GM12891 (cell line): ENCODE results near the gene ST6GALNAC3.

ENCODE experiments used
- DNase-seq: peaks from one replicate; pipeline ENCODE4 v3.0.0; 2011; ENCODE audit warnings: low spot score; ENCODE audit not compliant: insufficient read length
- FAIRE-seq: peaks from 2 replicates; lab custom pipeline; 2011; peaks lifted over from hg19 to GRCh38; lab: Jason Lieb, UNC
- PAX5 ChIP-seq: IDR thresholded peaks from 2 replicates; pipeline ENCODE4 v1.6.1; 2011; ENCODE audit warnings: low read length, moderate library complexity, mild to moderate bottlenecking; ENCODE audit not compliant: insufficient read depth, severe bottlenecking
- POLR2A ChIP-seq: IDR thresholded peaks from 2 replicates; pipeline ENCODE4 v1.6.1; 2011; ENCODE audit warnings: low read depth, low read length, control low read depth
- POLR2AphosphoS5 ChIP-seq: IDR thresholded peaks from 2 replicates; pipeline ENCODE4 v1.6.1; 2011; ENCODE audit warnings: low read depth, low read length, control low read depth
- POU2F2 ChIP-seq: IDR thresholded peaks from 2 replicates; pipeline ENCODE4 v1.6.1; 2011; ENCODE audit warnings: low read depth, mild to moderate bottlenecking, control low read depth, low read length, moderate library complexity
- SPI1 ChIP-seq: IDR thresholded peaks from 2 replicates; pipeline ENCODE4 v1.6.1; 2011; ENCODE audit warnings: low read depth, low read length, control low read depth
- TAF1 ChIP-seq: IDR thresholded peaks from 2 replicates; pipeline ENCODE4 v1.6.1; 2011; ENCODE audit warnings: low read depth, low read length, control low read depth

Gene ST6GALNAC3

GRCh38 chr1:76677416-76678405, 603.2 kb downstream of the ST6GALNAC3 start:
- no peak for TF ChIP-seq POU2F2
- no peak for TF ChIP-seq POLR2AphosphoS5
- TF ChIP-seq PAX5, result no peak
- no peak for TF ChIP-seq TAF1
- no peak for DNase-seq
- no peak for FAIRE-seq

- TF ChIP-seq POU2F2, result no peak
- TF ChIP-seq POLR2A, result no peak
- TF ChIP-seq PAX5, result no peak
- TF ChIP-seq SPI1, result no peak
- TF ChIP-seq POLR2AphosphoS5, result no peak
- no peak for TF ChIP-seq TAF1
- FAIRE-seq, result no peak
- DNase-seq, result no peak
Observed at GRCh38 chr1:76679534-76680152, 605.1 kb downstream of the ST6GALNAC3 start.

- TF ChIP-seq POLR2AphosphoS5, result no peak
- no peak for TF ChIP-seq POU2F2
- no peak for DNase-seq
- FAIRE-seq, result no peak
Observed at GRCh38 chr1:76680651-76681050, 606.1 kb downstream of the ST6GALNAC3 start.

GRCh38 chr1:76682138-76682537, 607.6 kb downstream of the ST6GALNAC3 start:
- FAIRE-seq, result no peak
- TF ChIP-seq POLR2A (no peak), POU2F2 (no peak), POLR2AphosphoS5 (no peak), PAX5 (no peak), TAF1 (no peak)
- no peak for DNase-seq
